Type B pancreatic cell (in vitro differentiated cells): ENCODE results near the gene JAKMIP3. TPM values are rescaled to one million over a fixed set of nuclear protein-coding genes. Genes with fewer than 3 reads are reported as not detected.

Experiments used
- DNase-seq: peaks from one replicate; pipeline ENCODE4 v3.0.0; 2021; ENCODE audit warnings: mixed read lengths; ENCODE audit not compliant: unreplicated experiment; ENCODE audit errors: extremely low spot score
- H3K27ac Mint-ChIP-seq: 2 replicates; pipeline ENCODE4 v1.8.0; 2021; ENCODE audit warnings: mild to moderate bottlenecking, mixed read lengths
- H3K27me3 Mint-ChIP-seq: 2 replicates; pipeline ENCODE4 v1.8.0; 2021; ENCODE audit warnings: mixed read lengths
- H3K36me3 Mint-ChIP-seq: 2 replicates; pipeline ENCODE4 v1.8.0; 2021; ENCODE audit warnings: mixed read lengths
- H3K4me1 Mint-ChIP-seq: one replicate; pipeline ENCODE4 v1.8.0; 2021; ENCODE audit warnings: mixed read lengths; ENCODE audit not compliant: unreplicated experiment
- H3K4me3 Mint-ChIP-seq: 2 replicates; pipeline ENCODE4 v1.8.0; 2021; ENCODE audit warnings: mild to moderate bottlenecking, mixed read lengths
- H3K9me3 Mint-ChIP-seq: 2 replicates; pipeline ENCODE4 v1.8.0; 2021; ENCODE audit warnings: mixed read lengths
- total RNA-seq: library from RNA; stranded (reverse); gene quantifications from 2 replicates; pipeline ENCODE4 v1.2.1, GENCODE V29; 2021; ENCODE audit warnings: low replicate concordance
- TF ChIP-seq, protein P1 (sequence below): fragments of 200-600 bp; sonication (generic); conservative IDR thresholded peaks from 2 replicates; pipeline ENCODE4 v1.5.0; 2021; ENCODE audit warnings: antibody characterized with exemption, mild to moderate bottlenecking

The JAKMIP3 gene
- total RNA-seq, 1 donor from 2014 or later = 0.19 TPM

DNA sequence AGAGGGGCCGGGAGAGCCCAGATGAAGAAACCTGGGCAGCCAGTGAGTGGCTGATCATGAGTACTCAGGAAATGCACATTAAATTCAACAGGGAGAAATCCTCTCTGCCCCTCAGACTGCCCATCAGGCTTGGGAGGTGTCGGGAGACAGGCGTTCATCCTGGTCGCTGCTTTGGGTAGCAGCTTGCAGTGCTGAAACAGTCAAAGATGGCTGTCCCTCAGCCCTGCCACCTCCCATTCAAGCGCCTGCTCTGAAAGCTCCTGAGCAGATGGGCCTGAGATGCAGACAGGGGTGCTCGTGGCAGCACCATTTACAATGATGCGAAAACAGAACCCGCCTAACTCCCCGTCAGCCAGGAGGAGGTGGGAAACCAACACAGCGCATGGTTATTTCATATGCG, 3.6 kb upstream of the JAKMIP3 start:
- Mint-ChIP-seq H3K36me3 (no peaks in the 10 kb centered on the region), H3K9me3 (no peaks in the 10 kb centered on the region), H3K27ac (no peak overlapping the region), H3K4me3 (no peak overlapping the region), H3K27me3 (peaks cover 46% of the 10 kb centered on the region), H3K4me1 (peaks cover 8% of the 10 kb centered on the region)
- TF ChIP-seq, protein P1, sequence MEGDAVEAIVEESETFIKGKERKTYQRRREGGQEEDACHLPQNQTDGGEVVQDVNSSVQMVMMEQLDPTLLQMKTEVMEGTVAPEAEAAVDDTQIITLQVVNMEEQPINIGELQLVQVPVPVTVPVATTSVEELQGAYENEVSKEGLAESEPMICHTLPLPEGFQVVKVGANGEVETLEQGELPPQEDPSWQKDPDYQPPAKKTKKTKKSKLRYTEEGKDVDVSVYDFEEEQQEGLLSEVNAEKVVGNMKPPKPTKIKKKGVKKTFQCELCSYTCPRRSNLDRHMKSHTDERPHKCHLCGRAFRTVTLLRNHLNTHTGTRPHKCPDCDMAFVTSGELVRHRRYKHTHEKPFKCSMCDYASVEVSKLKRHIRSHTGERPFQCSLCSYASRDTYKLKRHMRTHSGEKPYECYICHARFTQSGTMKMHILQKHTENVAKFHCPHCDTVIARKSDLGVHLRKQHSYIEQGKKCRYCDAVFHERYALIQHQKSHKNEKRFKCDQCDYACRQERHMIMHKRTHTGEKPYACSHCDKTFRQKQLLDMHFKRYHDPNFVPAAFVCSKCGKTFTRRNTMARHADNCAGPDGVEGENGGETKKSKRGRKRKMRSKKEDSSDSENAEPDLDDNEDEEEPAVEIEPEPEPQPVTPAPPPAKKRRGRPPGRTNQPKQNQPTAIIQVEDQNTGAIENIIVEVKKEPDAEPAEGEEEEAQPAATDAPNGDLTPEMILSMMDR = no peak
- DNase-seq = peak; percentile 52

DNA sequence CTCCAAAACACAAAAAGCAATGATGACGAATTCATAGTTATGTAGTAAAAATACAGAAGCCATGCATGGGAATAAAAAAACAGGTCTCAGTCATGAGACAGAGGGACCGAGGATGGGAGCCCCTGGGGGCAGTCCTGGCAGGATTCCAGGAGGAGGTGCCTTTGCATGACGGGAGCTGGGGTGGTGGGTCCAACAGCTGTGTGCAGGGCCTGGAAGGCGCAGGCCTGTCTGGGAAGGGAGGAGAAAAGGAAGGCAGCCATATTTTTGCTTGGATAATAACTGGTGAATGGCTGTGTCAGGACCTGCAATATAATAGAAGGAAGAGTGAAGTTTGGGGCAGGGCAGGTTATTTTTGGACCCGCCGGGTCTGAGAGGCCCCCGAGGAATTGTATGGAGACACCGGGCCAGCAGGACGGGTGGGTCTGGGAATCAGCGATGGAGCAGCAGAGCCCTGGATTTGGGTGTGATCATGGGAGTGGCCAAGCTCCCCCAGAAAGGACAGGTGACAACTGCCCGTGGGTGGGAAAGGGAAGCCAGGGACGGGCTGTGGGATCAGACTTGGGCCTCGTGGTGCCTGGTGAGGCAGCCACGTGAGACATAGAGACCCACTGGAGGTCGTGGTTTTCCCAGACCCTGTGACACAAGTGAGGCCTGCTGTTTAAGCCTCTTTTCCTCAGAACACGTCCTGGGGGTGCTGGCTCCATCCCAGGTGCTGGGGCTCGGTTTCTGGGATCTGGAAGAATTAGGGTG, 2.9 kb upstream of the JAKMIP3 start:
- H3K4me3 Mint-ChIP-seq = peak overlapping the region; percentile 12
- no peaks in the 10 kb centered on the region for H3K36me3 Mint-ChIP-seq
- TF ChIP-seq, protein P1 = no peak
- peak; percentile 44 for DNase-seq
- H3K9me3 Mint-ChIP-seq = no peaks in the 10 kb centered on the region
- peaks cover 44% of the 10 kb centered on the region for H3K27me3 Mint-ChIP-seq
- no peak overlapping the region for H3K27ac Mint-ChIP-seq
- peaks cover 8% of the 10 kb centered on the region for H3K4me1 Mint-ChIP-seq

DNA sequence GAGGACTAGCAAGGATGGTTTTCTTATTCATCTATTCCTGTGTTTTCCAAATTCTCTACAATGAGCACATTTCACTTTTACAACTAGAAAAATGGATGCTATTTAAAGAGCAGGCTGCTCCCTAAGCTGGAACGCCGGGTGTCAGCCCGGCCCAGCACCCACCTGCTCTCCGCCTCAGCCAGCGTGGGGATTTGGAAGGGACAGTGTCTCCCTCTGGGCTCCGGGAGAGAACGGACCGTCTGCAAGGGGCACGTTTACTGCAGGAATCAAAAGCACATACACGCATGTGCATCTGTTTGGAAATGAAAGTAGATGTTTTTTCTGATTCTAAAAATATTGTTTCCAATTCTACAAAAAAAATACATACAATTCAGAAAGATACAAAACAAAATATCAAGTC, 2.3 kb upstream of the JAKMIP3 start:
- Mint-ChIP-seq H3K36me3 (no peaks in the 10 kb centered on the region), H3K4me3 (no peak overlapping the region), H3K4me1 (peaks cover 8% of the 10 kb centered on the region), H3K27me3 (peaks cover 43% of the 10 kb centered on the region), H3K27ac (no peak overlapping the region), H3K9me3 (no peaks in the 10 kb centered on the region)
- TF ChIP-seq, protein P1 = no peak
- peak; percentile 42 for DNase-seq

DNA sequence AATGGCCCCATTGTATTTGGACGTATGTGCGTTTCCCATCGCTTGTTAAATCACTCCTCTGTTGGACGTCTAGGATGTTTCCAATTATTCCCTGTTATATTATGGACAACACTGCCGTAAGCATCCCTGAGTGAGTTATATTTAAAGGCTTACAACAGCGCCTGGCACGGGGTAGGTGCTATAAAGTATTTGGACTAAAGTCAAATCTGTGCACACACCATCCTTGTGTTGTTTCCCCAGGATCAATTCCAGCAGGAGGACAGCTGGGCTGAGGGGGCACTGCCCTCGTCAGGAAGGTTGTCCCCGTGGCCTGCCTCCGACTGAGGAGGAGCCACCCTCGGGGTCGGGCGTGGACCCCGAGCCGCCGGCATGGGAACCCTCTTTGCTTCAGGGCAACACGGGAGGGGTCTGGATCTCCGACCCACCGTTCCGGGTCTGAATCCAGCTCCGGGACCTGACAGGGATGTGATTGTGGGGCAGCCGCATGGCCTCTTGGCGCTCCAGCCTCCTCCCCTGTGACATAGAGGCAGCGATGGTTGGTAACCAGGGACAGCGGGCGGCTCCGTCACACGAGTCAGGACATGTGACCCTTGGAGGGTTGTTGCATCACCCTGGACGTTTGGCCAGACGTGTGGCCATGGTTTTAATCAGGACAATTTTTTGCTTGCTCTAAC, 1.5 kb upstream of the JAKMIP3 start:
- Mint-ChIP-seq H3K4me1 (peaks cover 8% of the 10 kb centered on the region), H3K27ac (no peak overlapping the region), H3K27me3 (peaks cover 42% of the 10 kb centered on the region), H3K9me3 (no peaks in the 10 kb centered on the region), H3K4me3 (no peak overlapping the region), H3K36me3 (no peaks in the 10 kb centered on the region)
- peak; percentile 62 for DNase-seq
- TF ChIP-seq, protein P1 = no peak

DNA sequence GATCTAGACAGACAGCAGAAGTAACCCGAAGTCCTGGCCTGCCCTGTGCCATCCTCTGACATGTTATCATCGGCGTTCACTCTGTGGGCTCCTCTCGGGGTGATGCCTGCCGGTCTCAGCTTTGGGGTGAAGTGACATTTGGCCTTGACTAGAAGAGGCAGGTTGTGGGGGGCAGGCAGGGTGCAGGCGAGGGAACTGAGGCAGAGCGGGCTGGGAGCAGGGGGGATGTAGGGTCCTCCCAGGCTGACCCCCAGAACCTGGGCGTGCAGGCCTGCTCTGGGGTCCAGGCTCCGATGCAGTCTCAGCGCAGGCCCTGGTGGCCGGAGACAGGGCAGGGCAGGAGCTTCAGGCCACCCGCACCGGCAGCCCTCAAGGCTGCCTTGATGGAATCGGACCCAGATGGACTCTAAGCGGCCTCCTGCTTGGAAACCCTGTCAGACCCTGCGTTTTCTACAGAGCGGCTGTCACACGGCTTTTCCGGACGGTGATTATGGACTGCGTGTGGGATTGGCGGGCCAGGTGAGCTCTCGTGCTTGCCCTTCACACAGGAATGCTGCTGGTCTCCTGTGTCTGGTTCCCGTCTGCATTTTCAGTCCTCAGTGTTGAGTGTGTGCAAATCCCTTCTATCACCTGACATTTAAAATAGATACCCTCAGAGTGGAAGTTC, 842 bp upstream of the JAKMIP3 start:
- TF ChIP-seq, protein P1 = no peak
- DNase-seq = peak; percentile 54
- Mint-ChIP-seq H3K4me3 (no peak overlapping the region), H3K27me3 (peaks cover 40% of the 10 kb centered on the region), H3K4me1 (peaks cover 8% of the 10 kb centered on the region), H3K27ac (peak overlapping the region; percentile 52), H3K9me3 (no peaks in the 10 kb centered on the region), H3K36me3 (no peaks in the 10 kb centered on the region)
